ENCODE results near the gene NTM.

GRCh38 chr11:131914361-131914774 is 544.0 kb downstream of the NTM start:
- no peak for TF ChIP-seq CTCF (IDR thresholded peaks at IDR 0.05; ENCODE audit: low read depth, low read length, poor library complexity, severe bottlenecking)
- no peak for TF ChIP-seq EZH2phosphoT487 (IDR thresholded peaks at IDR 0.05; ENCODE audit: borderline replicate concordance, low read length)
